NCI-H774 (cell line): ENCODE measurements around the gene TBL1X.

Source experiments
- DNase-seq: peaks from one replicate; lab custom pipeline; 2025; lab: John Stamatoyannopoulos, UW

Gene TBL1X

DNA sequence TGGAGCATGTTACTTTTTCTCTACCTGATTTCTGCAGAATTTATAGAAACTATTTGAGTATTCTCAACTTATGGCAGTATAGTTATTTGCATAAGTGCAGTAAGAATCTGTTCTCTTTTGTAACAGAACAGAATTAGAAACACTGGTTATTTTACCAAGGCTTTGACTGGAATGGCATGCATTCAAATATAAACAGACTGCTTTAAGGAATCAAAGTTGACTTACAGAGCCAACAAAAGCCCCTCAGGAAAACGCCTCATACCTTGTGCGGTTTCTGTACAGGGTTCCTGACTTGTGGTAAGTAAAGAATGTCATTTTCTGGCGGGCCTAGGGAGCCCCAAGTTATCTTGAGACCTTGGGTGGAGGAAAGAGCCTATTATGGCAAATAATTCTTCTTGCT is 203.7 kb downstream of the TBL1X start:
- no peak for DNase-seq

DNA sequence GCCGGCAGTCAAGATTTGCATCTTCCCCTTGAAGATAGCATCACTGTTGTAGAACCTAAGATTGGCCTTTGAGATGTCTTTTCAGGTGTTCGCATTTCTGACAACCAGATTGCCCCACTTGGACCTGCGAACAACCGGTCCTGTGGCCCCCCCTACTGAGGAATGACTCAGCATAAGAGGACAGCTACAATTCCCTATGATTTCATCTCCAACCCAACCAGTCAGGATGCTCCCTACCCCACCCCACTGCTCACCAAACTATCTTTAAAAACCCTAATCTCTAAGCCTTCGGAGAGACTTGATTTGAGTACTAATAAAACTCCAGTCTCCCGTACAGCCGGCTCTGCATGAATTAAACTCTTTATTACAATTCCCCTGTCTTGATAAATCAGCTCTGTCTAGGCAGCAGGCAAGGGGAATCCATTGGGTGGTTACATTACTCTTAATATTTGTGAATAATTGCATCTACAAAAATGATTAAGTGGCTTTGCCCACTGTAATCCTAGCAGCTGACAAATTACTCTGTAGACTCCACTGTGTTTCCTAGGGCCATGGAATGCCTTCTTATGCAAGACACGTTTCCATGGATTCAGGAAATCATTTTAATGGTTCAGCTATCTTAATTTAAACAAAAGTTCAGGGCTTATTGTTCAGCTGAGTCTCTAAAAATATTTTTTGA is 205.4 kb downstream of the TBL1X start:
- DNase-seq, result no peak

DNA sequence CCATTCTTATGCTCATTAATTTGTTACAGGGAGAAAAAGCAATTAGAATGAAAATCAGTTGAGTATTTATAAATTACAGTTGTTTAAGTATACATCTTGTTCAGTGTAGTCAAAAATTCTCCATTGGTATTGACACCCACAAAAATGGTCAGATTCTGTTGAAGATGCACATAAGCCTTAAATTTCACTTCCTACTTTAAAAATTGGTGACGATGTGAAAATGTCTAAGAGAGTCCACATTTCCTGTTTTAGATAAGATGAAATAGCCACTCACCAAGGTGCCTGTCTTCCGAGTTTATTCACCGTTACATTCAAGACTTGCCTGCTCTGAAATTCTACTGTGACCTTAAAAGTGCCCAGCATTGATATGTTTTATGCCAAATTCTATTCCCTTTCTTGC is 207.1 kb downstream of the TBL1X start:
- DNase-seq, result no peak

DNA sequence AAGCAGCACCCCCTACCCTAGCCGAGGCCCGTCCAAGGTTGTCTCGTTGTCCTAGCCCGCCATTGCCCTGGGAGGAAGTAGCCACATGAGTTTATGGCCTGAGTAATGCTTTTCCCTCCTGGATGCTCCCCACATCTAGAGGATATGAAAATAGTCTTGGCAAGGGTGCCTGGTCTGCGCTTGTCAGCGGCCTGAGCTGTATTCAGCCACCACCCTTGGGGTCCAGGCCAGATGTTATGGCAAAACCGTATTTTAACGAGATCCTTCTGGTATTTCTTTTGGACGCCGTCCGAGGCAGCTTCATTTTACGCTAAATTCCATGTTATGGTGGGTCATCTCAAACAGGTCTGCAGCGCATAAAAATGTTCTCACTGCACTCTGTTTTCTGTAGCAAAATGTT is 211.4 kb downstream of the TBL1X start:
- DNase-seq, result no peak

DNA sequence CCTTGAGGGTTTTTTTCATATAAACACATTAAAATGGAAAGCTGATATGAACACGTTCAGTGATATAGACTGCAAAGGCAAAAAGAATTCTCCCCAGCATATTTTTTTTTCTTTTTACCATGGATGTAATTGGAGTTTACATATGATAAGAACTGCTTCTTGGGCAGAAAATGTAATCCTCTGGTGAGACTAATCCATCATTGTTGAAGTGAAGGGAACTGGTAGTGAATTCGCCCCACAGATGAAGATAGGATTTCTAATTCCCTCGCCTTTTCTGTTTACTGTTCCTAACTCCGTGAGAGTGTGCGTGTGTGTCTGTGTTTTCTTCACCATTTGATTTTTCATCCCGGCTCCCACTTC is 211.9 kb downstream of the TBL1X start:
- no peak for DNase-seq

DNA sequence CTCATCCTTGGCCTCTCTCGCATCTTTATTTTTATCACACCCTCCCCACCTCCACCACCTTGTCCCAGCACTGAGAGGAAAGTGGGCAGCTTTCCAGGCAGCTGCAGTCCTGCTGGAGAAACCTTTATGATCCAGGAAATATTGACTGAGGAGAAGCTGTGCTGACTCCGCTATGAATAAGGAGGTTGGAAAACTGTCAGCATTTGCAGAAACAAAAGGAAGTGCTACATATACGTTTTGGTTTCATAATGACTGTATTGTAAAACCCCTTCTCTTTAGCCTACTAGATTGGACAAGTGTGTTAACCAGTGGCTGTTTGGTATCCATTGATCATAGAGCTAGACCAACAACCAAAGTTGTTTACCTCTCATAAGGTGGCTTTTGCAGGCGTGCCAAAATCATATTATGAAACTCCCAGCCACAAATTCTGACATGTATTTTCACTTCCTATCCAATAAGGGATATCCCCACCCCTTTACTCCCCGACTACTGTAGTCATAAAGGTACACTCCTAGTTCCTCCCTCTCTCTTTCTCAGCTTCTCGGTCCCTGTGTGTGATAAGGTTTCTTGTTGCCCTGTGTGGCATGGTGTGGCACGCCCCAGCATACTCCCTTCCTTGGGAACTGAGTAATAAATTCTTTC is 212.4 kb downstream of the TBL1X start:
- no peak for DNase-seq

DNA sequence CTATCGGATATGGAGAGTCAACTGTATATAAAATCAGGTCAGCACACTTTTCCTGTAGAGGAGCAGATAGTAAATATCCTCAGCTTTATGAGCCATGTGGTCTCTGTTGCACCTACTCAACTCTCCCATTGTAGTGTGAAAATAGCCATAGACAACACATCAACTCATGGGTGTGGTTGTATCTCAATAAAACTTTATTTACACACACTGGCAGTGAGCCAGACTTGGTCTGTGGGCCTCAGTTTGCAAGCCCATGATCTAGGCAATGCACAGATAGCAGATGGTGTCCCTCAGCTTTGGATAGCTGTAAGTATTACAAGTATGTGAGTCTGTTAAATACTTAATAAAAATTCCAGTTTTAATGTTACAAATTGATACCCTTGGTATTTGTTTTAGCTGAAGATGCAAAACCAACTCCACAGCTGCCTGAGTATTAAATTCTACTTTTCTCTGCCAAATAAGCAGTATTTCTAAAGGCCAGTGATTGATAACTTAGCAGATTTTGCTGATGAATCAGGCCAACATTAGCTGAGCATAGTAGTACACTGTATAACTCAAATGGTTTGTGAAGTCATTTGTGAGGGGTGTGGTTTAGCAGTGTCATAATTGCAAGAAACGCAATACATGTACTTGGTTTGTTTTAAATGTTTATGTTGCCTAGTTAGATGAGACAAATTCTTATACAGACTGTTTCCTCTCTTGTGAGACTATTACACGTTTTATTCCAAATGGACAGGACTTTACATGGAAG is 213.5 kb downstream of the TBL1X start:
- DNase-seq, result no peak

DNA sequence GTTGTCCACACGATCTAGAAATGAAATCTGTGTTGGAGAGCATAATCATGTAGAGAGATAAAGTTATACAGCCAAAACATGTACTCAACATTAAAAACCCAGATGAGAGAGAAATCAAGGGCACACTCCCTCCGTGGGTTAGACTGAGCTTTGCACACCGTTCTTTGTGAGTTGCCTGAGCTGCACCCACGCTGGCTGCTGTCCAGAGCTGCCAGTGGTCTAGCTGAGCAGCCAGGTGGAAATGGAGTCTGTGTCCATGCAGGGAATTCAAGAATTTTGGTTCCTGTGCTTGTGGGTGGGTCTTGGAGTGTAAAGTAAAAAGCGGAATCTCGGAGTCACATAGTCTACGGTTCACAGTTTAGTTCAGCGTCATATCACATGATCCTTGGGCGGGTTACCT is 216.2 kb downstream of the TBL1X start:
- no peak for DNase-seq

DNA sequence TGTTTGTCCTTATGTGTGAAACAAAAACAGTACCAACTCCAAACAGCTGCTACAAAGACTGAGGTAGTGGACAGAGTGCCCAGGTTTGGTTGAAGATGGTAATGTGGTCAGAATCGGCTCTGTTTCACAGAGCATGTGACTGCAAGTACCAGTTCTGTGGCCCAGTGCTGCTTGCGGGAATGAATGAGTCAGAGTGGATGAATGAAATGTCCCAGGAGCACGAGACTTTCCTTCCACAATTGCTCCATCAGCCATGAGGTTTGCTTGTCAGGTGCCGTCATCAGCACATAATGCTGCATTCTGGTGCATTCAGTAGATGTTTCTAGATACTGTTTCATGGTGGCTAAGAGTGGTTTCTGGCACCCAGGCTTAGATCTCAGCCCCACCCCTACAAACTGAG is 216.6 kb downstream of the TBL1X start:
- DNase-seq, result no peak

DNA sequence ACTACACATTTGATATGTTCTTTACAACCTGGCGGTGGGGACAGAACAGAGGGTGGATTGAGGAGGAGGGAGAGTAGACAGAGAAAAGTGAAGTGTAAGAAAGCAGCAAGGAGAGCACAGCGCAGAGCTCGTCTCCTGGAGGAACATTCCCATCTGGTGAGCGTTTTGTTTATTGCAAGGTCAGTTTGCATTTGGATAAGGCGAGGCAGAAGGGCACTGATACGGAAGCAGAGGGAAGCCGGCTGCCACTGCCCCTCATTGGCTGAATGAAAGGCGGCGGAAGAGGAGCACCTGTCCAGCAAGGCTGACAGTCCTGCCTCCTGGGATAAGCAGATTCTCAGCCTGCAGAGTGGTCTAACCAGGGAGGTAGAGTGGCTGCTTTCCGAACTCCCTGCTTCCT is 217.6 kb downstream of the TBL1X start:
- DNase-seq, result no peak

DNA sequence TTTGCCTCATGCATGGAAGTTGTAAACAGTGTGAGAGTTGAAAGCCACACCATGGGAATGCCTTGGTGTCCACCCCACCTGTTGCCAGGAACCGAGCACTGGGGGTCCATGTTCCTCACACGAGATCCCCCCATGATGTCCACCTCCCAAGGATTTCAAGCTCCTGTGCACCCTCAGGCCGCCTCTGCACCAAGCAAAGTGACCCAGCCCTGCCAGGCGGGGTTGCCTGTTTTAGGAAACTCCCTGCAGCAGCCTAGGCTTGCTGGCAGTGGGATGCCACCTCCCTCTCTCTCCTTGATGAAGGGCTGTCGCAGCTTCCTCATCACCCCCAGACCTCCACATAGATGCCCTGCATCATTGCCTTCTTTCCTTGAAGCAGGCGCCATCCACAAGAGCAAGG is 218.0 kb downstream of the TBL1X start:
- no peak for DNase-seq

DNA sequence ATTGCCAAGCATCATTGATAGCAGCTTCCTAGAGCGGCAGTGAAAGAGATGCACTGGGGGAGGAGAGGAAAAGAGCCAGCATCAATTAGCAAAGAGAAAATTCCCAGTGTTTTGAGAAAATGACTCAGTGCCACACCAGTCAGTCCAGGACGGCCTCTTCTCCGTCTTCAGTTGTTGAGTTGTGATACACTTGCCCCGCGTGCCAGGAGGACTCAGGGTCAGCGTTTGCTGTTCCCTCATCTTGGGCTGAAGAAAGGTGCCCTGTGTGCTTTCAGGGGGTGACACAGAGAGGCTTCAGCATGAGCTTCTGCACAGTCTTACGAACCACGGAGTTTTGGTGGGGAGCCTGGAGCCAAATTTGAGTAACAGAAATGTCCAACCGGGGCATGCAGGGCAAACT is 218.5 kb downstream of the TBL1X start:
- DNase-seq, result no peak

DNA sequence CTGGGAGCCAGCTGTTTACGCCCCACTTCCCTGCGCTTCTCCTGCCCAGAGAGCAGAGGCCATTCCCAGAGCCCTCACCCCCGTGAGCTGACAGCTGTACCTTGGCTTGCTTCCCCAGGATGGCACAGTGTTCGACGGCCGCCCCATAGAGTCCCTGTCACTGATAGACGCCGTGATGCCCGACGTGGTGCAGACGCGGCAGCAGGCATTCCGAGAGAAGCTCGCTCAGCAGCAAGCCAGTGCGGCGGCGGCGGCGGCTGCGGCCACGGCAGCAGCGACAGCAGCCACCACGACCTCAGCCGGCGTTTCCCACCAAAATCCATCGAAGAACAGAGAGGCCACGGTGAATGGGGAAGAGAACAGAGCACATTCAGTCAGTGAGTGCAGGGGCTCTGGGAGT is 223.0 kb downstream of the TBL1X start:
- DNase-seq, result no peak

DNA sequence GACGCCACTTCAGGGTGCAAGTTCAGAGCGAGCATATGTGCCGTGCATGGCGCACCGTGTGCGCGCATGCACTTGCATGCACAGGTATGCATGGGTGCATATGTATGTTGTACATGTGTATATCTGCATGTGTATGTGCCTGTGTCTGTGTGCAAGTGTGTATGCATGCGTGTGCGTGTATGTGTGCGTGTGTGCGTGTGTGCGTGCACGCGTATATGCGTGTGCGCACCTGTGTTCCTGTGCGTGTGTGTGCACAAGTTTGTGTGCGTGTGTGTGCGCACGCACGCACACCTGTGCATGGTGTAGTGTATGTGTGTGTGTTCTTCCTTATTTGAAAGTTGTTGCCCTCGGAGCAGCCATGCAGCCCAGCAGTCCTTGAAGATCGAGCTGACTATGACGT is 224.0 kb downstream of the TBL1X start:
- no peak for DNase-seq

DNA sequence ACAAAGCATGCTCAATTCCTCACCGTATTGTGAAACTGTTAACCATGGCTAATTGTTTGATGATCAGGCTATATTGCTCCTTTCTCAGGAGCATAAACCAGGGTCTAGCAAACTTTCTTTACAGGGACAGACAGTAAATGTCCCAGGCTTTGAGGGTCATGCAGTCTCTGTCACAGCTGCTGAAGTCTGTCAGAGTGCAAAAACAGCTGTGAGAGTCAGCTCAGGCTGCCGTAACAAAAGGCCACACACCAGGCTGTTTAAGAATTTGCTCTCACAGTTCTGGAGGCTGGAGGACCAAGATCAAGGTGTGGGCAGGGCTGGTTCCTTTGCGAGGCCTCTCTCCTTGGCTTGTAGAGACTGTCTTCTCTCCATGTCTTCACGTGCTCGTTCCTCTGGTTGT is 225.2 kb downstream of the TBL1X start:
- no peak for DNase-seq

DNA sequence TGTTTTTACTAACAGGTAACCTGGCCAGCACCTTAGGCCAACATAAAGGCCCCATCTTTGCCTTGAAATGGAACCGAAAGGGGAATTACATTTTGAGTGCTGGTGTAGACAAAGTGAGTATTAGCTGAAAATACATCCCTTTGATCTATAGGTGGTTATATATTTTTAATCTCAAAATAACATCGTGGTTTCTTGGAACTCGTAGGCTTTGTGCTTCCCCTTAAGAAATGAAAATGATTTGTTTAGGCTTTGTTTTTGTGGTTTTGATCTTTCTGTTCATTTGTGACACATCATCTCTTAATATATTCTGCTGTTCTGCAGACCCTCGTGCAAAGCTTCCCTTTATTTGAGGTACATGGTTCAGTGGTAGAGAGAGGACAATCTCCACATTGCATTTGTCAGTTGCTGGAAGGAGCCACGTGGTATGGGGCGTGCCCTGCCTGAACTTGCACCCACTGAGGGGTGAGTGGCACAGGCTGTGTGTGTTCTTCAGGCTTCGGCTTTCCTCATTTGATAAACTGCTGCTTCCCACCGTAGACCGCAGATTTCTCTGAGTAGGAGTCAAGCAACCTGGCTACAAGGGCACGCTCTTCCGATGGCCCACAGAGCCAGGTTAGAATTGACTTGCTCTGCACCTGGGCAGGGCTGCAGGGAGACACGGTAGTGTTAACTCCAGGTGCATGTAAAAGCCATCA is 228.6 kb downstream of the TBL1X start:
- no peak for DNase-seq

DNA sequence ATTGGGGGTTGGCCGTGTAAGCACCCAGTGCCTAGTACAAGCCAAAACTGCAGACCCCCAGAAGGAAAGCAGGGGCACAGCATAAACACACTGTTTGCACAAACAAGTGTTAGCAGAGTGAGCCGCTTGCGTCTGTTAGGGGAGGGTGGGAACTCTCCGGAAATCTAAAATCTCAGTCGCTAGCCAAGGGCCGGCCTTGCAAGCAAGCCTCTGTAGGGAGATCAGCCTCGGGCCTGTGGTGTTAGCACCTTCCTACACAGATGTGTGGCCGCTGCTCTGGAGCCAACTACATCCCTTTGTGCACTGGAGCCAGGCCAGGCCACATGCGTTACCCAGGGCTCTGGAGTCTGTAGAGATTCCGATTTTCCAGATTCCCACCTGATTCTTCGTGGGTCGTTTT is 233.7 kb downstream of the TBL1X start:
- DNase-seq, result no peak

DNA sequence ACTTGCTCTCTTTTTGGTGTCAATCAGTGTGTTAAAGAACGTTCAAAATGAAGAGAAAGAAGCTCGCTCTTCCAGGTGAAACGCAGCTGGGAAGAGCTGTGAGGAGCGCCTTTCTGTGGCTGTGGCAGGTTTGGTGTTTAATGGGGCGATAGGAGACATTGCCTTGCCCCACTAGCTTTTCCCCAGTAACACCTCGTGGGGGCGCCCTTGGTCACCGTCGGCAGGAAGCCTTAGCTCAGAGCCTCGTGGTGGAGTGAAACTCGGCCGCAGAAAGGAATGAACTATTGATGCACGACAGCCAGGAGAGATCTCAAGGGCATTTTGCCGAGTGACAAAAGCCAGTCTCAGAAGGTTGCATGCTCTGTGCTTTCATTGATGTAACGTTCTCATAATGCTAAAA is 235.7 kb downstream of the TBL1X start:
- no peak for DNase-seq

DNA sequence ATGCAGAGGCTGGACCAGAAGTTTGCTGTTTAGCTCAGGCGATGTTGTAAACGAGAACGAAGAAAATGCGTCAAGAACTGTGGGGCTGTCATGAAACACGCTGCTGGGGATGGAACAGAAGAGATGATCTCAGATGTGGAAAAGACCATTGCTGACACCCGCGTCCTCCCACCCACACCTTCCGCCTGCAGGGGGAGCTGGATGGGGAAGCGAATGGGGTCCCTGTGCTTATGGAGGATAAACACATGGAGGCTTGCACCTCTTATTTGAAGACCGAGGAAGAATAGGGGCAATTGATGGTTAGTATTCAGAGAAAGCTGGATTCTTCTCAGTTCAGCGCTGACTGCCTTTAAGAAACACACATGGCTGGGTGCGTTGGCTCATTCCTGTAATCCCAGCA is 236.9 kb downstream of the TBL1X start:
- no peak for DNase-seq

DNA sequence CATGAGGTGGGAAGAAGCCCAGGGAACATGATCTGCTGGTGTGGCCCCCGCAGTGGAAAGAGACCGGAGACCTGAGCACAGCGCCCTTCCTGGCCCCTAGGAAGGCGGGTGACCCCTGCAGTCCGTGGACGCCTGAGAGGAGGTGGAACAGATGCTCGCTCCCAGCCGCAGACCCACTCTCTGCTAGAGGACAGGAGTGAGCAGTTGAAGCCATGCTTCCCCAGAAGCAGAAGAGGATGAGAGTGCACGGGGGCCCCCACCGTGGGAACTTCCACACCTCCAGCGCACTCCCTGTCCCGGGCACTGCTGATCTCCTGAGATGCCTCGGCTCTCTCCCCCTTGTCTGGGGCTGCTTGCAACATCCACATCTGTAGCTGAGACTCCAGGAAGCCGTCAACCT is 238.5 kb downstream of the TBL1X start:
- no peak for DNase-seq

DNA sequence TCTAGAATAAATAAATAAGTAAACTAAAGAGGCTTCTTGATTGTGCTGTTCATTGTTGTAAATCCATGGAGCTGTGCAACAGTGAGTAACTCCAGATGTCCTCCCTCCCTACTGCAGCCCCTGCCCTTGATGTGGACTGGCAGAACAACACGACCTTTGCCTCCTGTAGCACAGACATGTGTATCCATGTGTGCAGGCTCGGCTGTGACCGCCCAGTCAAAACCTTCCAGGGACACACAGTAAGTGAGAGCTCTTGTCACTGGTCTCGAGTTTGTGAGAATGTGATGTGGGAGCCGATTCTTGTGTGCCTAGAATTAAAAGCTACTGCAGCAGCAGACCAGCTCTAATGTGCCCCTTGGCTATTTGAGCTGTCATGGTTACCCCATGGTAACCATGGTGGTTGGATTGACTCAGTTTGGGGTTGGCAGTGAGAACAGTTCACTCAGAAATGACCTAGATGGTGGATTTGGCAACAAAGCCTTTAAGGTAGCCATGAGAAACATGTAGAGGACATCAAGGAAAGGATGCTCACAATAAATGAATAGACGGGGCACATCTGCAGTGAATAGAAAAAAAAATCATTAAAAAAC is 240.1 kb downstream of the TBL1X start:
- no peak for DNase-seq

DNA sequence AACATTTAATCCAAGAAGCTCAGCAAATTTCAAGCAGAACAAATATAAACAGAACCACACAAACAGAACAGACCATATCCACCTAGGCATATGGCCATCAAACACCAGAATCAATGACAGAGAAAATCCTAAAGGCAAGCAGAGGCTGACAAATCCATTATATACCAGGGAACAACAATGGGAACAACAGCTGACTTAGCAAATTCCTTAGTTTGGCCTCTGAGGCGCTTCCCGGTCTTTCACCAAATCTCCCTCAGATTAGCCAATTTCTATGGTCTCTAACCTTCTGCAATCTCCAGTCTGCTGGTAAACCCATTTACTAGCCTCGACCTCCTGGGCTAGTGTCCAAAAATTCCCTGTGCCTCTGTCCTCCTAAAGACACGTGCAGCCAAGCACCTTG is 241.6 kb downstream of the TBL1X start:
- no peak for DNase-seq
